ENCODE measurements around the gene GGTA1.

GGTA1 gene

GRCh38 chr9:121478816-121479676 is 20.6 kb downstream of the GGTA1 start:
- no peak for TF ChIP-seq CTCF (IDR thresholded peaks at IDR 0.05; ENCODE audit: control insufficient read depth, insufficient read depth, low read depth, low read length, missing control alignments)
- no peak overlapping the region for H3K4me3 ChIP-seq (ENCODE audit: control insufficient read depth, low read depth, low read length)
- DNase-seq (ENCODE audit: low read depth), result no peak

- TF ChIP-seq CTCF (IDR thresholded peaks at IDR 0.05; ENCODE audit: control insufficient read depth, insufficient read depth, low read depth, low read length, missing control alignments), result no peak
- no peak for DNase-seq (ENCODE audit: low read depth)
- no peak overlapping the region for H3K4me3 ChIP-seq (ENCODE audit: control insufficient read depth, low read depth, low read length)
Measured at GRCh38 chr9:121476156-121476555, 23.5 kb downstream of the GGTA1 start.

GRCh38 chr9:121474231-121474947 is 25.3 kb downstream of the GGTA1 start:
- no peak for TF ChIP-seq CTCF (IDR thresholded peaks at IDR 0.05; ENCODE audit: control insufficient read depth, insufficient read depth, low read depth, low read length, missing control alignments)
- DNase-seq (ENCODE audit: low read depth), result no peak
- no peak overlapping the region for H3K4me3 ChIP-seq (ENCODE audit: control insufficient read depth, low read depth, low read length)

DNA sequence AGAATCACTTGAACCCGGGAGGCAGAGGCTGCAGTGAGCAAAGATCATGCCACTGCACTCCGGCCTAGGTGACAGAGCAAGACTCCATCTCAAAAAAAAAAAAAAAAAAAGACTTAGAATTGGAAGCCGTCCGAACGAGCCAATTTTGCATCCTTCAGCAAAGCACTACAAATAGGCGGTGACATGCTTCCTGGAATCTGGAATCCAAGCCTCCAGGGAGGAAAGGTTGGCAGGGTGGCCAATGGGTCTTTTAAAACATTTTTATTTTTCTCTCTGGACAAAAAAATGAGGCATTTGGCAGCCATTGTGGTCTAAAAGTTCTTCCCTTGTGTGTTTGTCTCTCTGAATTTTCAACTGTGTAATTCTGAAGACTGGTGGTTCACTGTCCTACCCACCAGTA is 26.4 kb downstream of the GGTA1 start:
- DNase-seq (ENCODE audit: low read depth), result no peak
- TF ChIP-seq CTCF (IDR thresholded peaks at IDR 0.05; ENCODE audit: control insufficient read depth, insufficient read depth, low read depth, low read length, missing control alignments), result no peak
- H3K4me3 ChIP-seq (ENCODE audit: control insufficient read depth, low read depth, low read length), result no peak overlapping the region

- no peak for DNase-seq (ENCODE audit: low read depth)
- no peak for TF ChIP-seq CTCF (IDR thresholded peaks at IDR 0.05; ENCODE audit: control insufficient read depth, insufficient read depth, low read depth, low read length, missing control alignments)
- no peak overlapping the region for H3K4me3 ChIP-seq (ENCODE audit: control insufficient read depth, low read depth, low read length)
Measured at GRCh38 chr9:121472446-121472845, 27.2 kb downstream of the GGTA1 start.

DNA sequence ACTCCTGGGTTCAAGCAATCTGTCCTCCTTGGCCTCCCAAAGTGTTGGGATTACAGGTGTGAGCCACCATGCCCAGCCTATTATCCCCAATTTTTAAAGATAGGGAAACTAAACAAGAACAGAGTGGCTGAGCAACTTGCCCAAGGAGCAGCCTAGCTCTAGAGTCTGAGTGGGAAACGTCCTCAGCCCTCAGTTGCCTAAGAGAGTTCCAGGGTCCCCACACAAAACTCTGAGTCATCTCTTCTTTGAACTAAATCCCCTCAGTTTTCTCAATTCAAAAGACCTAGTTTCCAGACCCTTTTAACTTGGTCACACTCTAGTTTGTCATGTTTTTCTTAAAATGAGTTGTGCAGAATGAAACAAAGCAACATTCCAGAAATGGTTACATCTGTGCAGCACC is 33.5 kb downstream of the GGTA1 start:
- no peak for DNase-seq (ENCODE audit: low read depth)
- no peak for TF ChIP-seq CTCF (IDR thresholded peaks at IDR 0.05; ENCODE audit: control insufficient read depth, insufficient read depth, low read depth, low read length, missing control alignments)
- H3K4me3 ChIP-seq (ENCODE audit: control insufficient read depth, low read depth, low read length), result no peak overlapping the region
